Peyer's patch (tissue), 4 donors: ENCODE data around the gene STK32A. TPM values are rescaled to one million over a fixed set of nuclear protein-coding genes. Genes with fewer than 3 reads are reported as not detected.

ENCODE experiments used
- DNase-seq, 3 donors: peaks; one replicate each; pipeline ENCODE4 v3.0.0-alpha.2; 2017 to 2019
- H3K27ac ChIP-seq, 4 donors: fragments of 200-600 bp; sonication (generic); one replicate each; pipeline ENCODE4 v1.5.1; 2016 to 2019
- H3K27me3 ChIP-seq, 2 donors: fragments of 200-600 bp; sonication (generic); one replicate each; pipeline ENCODE4 v1.5.1; 2019
- H3K36me3 ChIP-seq, 3 donors: fragments of 200-600 bp; sonication (generic); one replicate each; pipeline ENCODE4 v1.5.1; 2016 to 2019
- H3K4me1 ChIP-seq, 4 donors: fragments of 200-600 bp; sonication (generic); one replicate each; pipeline ENCODE4 v1.5.1; 2016 to 2019
- H3K4me3 ChIP-seq, 4 donors: fragments of 200-600 bp; sonication (generic); 1 replicate in 3 of 4; 2 replicates in 1 of 4; pipeline ENCODE4 v1.5.1; 2016 to 2019; ENCODE audit warnings: mild to moderate bottlenecking in 1 of 4
- H3K9me3 ChIP-seq, 4 donors: fragments of 200-600 bp; sonication (generic); one replicate each; pipeline ENCODE4 v1.5.1; 2016 to 2019; ENCODE audit warnings: mild to moderate bottlenecking in 1 of 4
- CTCF ChIP-seq, 6 experiments: fragments of 450-650 bp in 4 of 6; fragments of 200-600 bp in 2 of 6; sonication (generic) in 1 of 6; IDR thresholded peaks; one replicate each; pipeline ENCODE4 v1.5.1; 2017 to 2019; ENCODE audit warnings: antibody characterized with exemption in 6 of 6, mild to moderate bottlenecking in 3 of 6, moderate library complexity in 1 of 6
- POLR2A ChIP-seq, 2 donors: fragments of 450-650 bp; IDR thresholded peaks; one replicate each; pipeline ENCODE4 v1.5.1; 2017; ENCODE audit warnings: antibody characterized with exemption in 2 of 2, mild to moderate bottlenecking in 2 of 2, moderate library complexity in 2 of 2
- total RNA-seq, 4 donors: library from RNA; depleted of rRNA; stranded (reverse); fragments of >200 nt; gene quantifications; one replicate each; pipeline ENCODE4 v1.1.0, GENCODE V29; 2016

STK32A gene
- total RNA-seq, 4 donors from 2014 or later, result 0.18 to 4.1 (median 0.32) TPM

GRCh38 chr5:147193123-147193522, 41.7 kb upstream of the STK32A start:
- H3K36me3 ChIP-seq, result no peaks in the 10 kb centered on the region

GRCh38 chr5:147200004-147200403, 34.8 kb upstream of the STK32A start:
- Histone ChIP-seq H3K27me3 (no peaks in the 10 kb centered on the region), H3K36me3 (no peaks in the 10 kb centered on the region), H3K27ac (no peak overlapping the region), H3K9me3 (no peaks in the 10 kb centered on the region), H3K4me1 (no peaks in the 10 kb centered on the region), H3K4me3 (no peak overlapping the region)
- TF ChIP-seq CTCF (IDR thresholded peaks at IDR 0.05) (no peak), POLR2A (IDR thresholded peaks at IDR 0.05) (no peak)
- no peak for DNase-seq

More at GRCh38 chr5:147193123-147193522, 41.7 kb upstream of the STK32A start:
- Histone ChIP-seq H3K27me3 (no peaks in the 10 kb centered on the region), H3K4me1 (no peaks in the 10 kb centered on the region), H3K27ac (no peak overlapping the region), H3K4me3 (no peak overlapping the region), H3K9me3 (no peaks in the 10 kb centered on the region)
- no peak for DNase-seq
- TF ChIP-seq POLR2A (IDR thresholded peaks at IDR 0.05) (no peak), CTCF (IDR thresholded peaks at IDR 0.05) (no peak)

DNA sequence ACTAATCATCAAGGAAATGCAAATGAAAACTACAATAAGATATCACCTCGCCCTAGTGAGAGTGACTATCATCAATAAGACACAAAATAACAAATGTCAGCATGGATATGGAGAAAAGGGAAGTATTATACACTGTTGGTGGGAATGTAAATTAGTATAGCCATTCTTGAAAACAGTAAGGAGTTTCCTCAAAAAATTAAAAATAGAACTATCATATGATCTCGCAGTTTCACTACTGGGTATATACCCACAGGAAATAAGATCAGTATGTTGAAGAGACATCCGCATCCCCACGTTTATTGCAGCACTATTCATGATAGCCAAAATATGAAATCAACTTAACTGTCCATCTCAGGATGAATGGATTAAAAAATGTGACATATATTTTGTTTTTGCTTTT, 31.6 kb upstream of the STK32A start:
- no peak for DNase-seq
- Histone ChIP-seq H3K4me1 (no peaks in the 10 kb centered on the region), H3K27me3 (no peaks in the 10 kb centered on the region), H3K27ac (no peak overlapping the region), H3K36me3 (no peaks in the 10 kb centered on the region), H3K4me3 (no peak overlapping the region), H3K9me3 (no peaks in the 10 kb centered on the region)
- no peak for TF ChIP-seq POLR2A (IDR thresholded peaks at IDR 0.05)
- TF ChIP-seq CTCF (IDR thresholded peaks at IDR 0.05), result no peak

- Histone ChIP-seq H3K36me3 (no peaks in the 10 kb centered on the region), H3K27me3 (no peaks in the 10 kb centered on the region), H3K4me1 (no peaks in the 10 kb centered on the region)
Observed at GRCh38 chr5:147204576-147204975, 30.2 kb upstream of the STK32A start.

DNA sequence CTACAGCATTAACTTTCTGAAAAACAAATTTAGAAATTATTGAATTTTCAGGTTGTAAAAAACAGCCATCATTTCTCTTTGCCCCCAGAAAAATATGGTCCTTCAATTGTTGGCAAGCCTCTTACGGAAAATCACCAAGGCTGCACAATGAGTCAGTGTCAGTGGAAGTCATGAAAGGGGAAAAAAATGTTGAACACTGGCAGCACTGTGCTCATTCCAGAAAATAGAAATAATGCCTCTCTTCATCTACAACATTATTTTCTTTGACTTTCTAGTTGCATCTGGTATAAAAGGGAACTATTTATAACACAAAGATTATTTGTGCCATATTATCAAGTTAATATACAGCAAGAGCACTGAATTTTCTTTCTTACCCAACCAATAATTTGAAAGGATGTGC, 26.7 kb upstream of the STK32A start:
- H3K27ac ChIP-seq, result no peak overlapping the region
- no peak for TF ChIP-seq POLR2A (IDR thresholded peaks at IDR 0.05)
- no peak for TF ChIP-seq CTCF (IDR thresholded peaks at IDR 0.05)
- no peak overlapping the region for H3K4me3 ChIP-seq
- no peaks in the 10 kb centered on the region for H3K27me3 ChIP-seq
- DNase-seq, result no peak
- H3K4me1 ChIP-seq, result no peaks in the 10 kb centered on the region
- H3K36me3 ChIP-seq, result no peaks in the 10 kb centered on the region
- no peaks in the 10 kb centered on the region for H3K9me3 ChIP-seq

More at GRCh38 chr5:147204576-147204975, 30.2 kb upstream of the STK32A start:
- Histone ChIP-seq H3K27ac (no peak overlapping the region), H3K4me3 (no peak overlapping the region), H3K9me3 (no peaks in the 10 kb centered on the region)
- DNase-seq, result no peak
- TF ChIP-seq POLR2A (IDR thresholded peaks at IDR 0.05), result no peak
- no peak for TF ChIP-seq CTCF (IDR thresholded peaks at IDR 0.05)

DNA sequence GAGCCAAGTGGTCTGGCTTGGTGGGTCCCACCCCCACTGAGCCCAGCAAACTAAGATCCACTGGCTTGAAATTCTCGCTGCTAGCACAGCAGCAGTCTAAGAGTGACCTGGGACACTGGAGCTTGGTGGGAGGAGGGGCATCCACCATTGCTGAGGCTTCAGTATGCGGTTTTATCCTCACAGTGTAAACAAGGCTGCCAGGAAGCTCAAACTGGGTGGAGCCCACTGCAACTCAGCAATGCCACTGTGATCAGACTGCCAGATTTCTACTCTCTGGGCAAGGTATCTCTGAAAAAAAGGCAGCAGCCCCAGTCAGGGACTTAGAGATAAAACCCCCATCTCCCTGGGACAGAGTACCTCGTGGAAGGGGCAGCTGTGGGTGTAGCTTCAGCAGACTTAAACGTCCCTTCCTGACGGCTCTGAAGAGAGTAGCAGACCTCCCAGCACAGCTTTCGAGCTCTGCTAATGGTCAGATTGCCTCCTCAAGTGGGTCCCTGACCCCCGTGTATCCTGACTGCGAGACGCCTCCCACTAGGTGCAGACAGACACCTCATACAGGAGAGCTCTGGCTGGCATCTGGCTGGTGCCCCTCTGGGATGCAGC, 18.2 kb upstream of the STK32A start:
- Histone ChIP-seq H3K4me1 (no peaks in the 10 kb centered on the region), H3K9me3 (no peaks in the 10 kb centered on the region), H3K36me3 (no peaks in the 10 kb centered on the region), H3K4me3 (no peak overlapping the region), H3K27ac (no peak overlapping the region), H3K27me3 (no peaks in the 10 kb centered on the region)
- TF ChIP-seq CTCF (IDR thresholded peaks at IDR 0.05) (no peak), POLR2A (IDR thresholded peaks at IDR 0.05) (no peak)
- DNase-seq, result no peak
